Measurements from ENCODE around the gene KRTAP10-1. TPM values are rescaled to one million over a fixed set of nuclear protein-coding genes. Genes with fewer than 3 reads are reported as not detected.

KRTAP10-1 gene
- total and polyA plus RNA-seq, 9 of the 15 experiments (the other 6 are each of a cell fraction or from before 2014, with no cell fraction given), result not detected

DNA sequence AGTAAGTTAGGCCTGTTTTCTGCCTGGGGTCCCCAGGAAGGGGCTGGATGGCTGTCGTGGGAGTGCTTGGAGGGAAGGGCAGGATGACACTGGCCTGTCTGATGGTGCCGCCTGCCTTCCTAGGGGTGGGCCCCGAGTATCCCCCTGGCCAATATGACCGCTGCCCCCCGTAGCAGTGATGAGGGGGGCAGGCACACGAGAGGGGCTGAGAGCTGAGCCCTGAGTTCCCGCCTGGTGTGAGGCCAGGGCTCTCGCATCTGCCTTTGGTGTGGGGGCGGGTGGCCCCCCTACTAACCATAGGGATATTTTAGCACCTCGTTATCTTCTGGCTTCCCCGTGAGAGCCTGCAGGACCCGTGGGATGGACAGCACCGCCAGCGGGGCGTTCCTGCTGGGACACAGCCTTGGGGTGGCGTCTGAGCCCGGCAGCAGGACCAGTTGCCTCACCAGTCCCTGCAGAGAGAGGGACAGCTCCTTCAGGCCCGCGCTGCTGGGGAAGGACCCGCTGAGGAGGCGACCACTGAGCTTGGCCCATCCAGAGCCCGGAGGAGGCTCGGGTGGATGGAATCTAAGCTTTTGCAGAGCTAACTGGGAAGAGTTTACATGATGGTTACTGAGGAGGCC is 10.4 kb downstream of the KRTAP10-1 start (continued):
- TF ChIP-seq, protein P1, sequence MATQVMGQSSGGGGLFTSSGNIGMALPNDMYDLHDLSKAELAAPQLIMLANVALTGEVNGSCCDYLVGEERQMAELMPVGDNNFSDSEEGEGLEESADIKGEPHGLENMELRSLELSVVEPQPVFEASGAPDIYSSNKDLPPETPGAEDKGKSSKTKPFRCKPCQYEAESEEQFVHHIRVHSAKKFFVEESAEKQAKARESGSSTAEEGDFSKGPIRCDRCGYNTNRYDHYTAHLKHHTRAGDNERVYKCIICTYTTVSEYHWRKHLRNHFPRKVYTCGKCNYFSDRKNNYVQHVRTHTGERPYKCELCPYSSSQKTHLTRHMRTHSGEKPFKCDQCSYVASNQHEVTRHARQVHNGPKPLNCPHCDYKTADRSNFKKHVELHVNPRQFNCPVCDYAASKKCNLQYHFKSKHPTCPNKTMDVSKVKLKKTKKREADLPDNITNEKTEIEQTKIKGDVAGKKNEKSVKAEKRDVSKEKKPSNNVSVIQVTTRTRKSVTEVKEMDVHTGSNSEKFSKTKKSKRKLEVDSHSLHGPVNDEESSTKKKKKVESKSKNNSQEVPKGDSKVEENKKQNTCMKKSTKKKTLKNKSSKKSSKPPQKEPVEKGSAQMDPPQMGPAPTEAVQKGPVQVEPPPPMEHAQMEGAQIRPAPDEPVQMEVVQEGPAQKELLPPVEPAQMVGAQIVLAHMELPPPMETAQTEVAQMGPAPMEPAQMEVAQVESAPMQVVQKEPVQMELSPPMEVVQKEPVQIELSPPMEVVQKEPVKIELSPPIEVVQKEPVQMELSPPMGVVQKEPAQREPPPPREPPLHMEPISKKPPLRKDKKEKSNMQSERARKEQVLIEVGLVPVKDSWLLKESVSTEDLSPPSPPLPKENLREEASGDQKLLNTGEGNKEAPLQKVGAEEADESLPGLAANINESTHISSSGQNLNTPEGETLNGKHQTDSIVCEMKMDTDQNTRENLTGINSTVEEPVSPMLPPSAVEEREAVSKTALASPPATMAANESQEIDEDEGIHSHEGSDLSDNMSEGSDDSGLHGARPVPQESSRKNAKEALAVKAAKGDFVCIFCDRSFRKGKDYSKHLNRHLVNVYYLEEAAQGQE (IDR thresholded peaks at IDR 0.05; ENCODE audit: borderline replicate concordance), result peak; percentile 61; the same call in 1 of the 2 replicates
- TF ChIP-seq, protein P1 (CRISPR knock-in tag; IDR thresholded peaks at IDR 0.05; ENCODE audit: low read depth), result no peak
- TF ChIP-seq, protein P2, sequence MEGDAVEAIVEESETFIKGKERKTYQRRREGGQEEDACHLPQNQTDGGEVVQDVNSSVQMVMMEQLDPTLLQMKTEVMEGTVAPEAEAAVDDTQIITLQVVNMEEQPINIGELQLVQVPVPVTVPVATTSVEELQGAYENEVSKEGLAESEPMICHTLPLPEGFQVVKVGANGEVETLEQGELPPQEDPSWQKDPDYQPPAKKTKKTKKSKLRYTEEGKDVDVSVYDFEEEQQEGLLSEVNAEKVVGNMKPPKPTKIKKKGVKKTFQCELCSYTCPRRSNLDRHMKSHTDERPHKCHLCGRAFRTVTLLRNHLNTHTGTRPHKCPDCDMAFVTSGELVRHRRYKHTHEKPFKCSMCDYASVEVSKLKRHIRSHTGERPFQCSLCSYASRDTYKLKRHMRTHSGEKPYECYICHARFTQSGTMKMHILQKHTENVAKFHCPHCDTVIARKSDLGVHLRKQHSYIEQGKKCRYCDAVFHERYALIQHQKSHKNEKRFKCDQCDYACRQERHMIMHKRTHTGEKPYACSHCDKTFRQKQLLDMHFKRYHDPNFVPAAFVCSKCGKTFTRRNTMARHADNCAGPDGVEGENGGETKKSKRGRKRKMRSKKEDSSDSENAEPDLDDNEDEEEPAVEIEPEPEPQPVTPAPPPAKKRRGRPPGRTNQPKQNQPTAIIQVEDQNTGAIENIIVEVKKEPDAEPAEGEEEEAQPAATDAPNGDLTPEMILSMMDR (IDR thresholded peaks at IDR 0.05 in 2 of 3, conservative IDR thresholded peaks at IDR 0.05 in 1 of 3; ENCODE audit: insufficient read depth in 2 of 3, low read depth in 1 of 3, low read length in 3 of 3), result 0 out of 6 replicates have a peak, but pooled peaks of 1 of the 3 experiments have one; percentile 8
- TF ChIP-seq ZNF232 (CRISPR knock-in tag; IDR thresholded peaks at IDR 0.05) (no peak), NCOA2 (IDR thresholded peaks at IDR 0.05; ENCODE audit: partially characterized antibody in 2 of 2) (no peak)

Data from K562 (cell line).